Activated effector memory CD4-positive, alpha-beta T cell treated with anti-CD3 and anti-CD28 coated beads, Interleukin-2, amount 50 U/mL, for 16 hours (primary cell): Measurements from ENCODE around the gene DOCK8.
A peak's percentile ranks its signal among the peaks of the same experiment; 100 is the strongest.
"Not testable (repeated sequence)": the region's sequence is repeated elsewhere in the genome, so short reads cannot be mapped to it uniquely, and the experiment has no call there.

Source experiments
- DNase-seq: peaks from one replicate; pipeline ENCODE4 v3.0.0-alpha.2; 2020

DOCK8 gene

GRCh38 chr9:214648-215493 lies at the start of gene DOCK8:
Gene DOCK8 (plus strand): TSS chr9:214865. CDS start chr9:214977, 112 bp downstream.
- DNase-seq, result peak; percentile 84

GRCh38 chr9:169757-170156 lies 44.9 kb upstream of the DOCK8 start:
- DNase-seq, result not testable (repeated sequence)

- DNase-seq, result peak; percentile 63
These were observed 36.4 kb upstream of the DOCK8 start for GRCh38 chr9:178140-178825.

- DNase-seq, result peak; percentile 92
These were observed 35.7 kb upstream of the DOCK8 start, which contains the start of gene ZNG1A for GRCh38 chr9:178970-179383. Gene ZNG1A (minus strand): TSS chr9:179056. CDS start chr9:178969, 87 bp downstream.

GRCh38 chr9:199601-200000 lies 15.1 kb upstream of the DOCK8 start:
- not testable (repeated sequence) for DNase-seq

GRCh38 chr9:206481-206880 lies 8.2 kb upstream of the DOCK8 start:
- no peak for DNase-seq

GRCh38 chr9:209143-209758 lies 5.4 kb upstream of the DOCK8 start:
- no peak for DNase-seq

GRCh38 chr9:211036-211435 lies 3.6 kb upstream of the DOCK8 start:
- DNase-seq, result no peak

- DNase-seq, result no peak
These were observed 3.1 kb upstream of the DOCK8 start for GRCh38 chr9:211557-211956.

GRCh38 chr9:212297-212696 lies 2.4 kb upstream of the DOCK8 start:
- DNase-seq, result no peak

- DNase-seq, result not testable (repeated sequence)
These were observed 764 bp upstream of the DOCK8 start for GRCh38 chr9:213901-214300.

GRCh38 chr9:214351-214647 lies 366 bp upstream of the DOCK8 start:
- no peak for DNase-seq

GRCh38 chr9:215631-216155 lies 1.0 kb downstream of the DOCK8 start:
- no peak for DNase-seq

GRCh38 chr9:216866-217265 lies 2.2 kb downstream of the DOCK8 start:
- DNase-seq, result no peak

- no peak for DNase-seq
These were observed 3.3 kb downstream of the DOCK8 start for GRCh38 chr9:217950-218349.

- not testable (repeated sequence) for DNase-seq
These were observed 4.4 kb downstream of the DOCK8 start for GRCh38 chr9:219036-219435.

- DNase-seq, result no peak
These were observed 5.2 kb downstream of the DOCK8 start for GRCh38 chr9:219670-220365.

GRCh38 chr9:221989-222776 lies 7.5 kb downstream of the DOCK8 start:
- no peak for DNase-seq

GRCh38 chr9:223152-223551 lies 8.5 kb downstream of the DOCK8 start:
- DNase-seq, result no peak

GRCh38 chr9:224026-224425 lies 9.4 kb downstream of the DOCK8 start:
- DNase-seq, result no peak

GRCh38 chr9:224582-225520 lies 10.2 kb downstream of the DOCK8 start:
- no peak for DNase-seq
